K562 (cell line): ENCODE data around the gene MCM3. TPM values are rescaled to one million over a fixed set of nuclear protein-coding genes. Genes with fewer than 3 reads are reported as not detected.

Experiments used
- BACH1 ChIP-seq: fragments of 200-800 bp; sonication (Bioruptor generic); IDR thresholded peaks from 2 replicates; pipeline ENCODE4 v1.6.1; 2016; ENCODE audit warnings: missing genetic modification characterization, missing compliant biosample characterization
- BRD9 ChIP-seq: fragments of 450-650 bp; IDR thresholded peaks from 2 replicates; pipeline ENCODE4 v1.6.1; 2018; ENCODE audit warnings: low read depth; ENCODE audit not compliant: partially characterized antibody
- CEBPB ChIP-seq: fragments of 450-650 bp; IDR thresholded peaks from 2 replicates; pipeline ENCODE4 v1.6.1; 2016; ENCODE audit warnings: missing genetic modification characterization, missing compliant biosample characterization
- PHF20 ChIP-seq: fragments of 450-650 bp; IDR thresholded peaks from 2 replicates; pipeline ENCODE4 v1.6.1; 2018; ENCODE audit not compliant: partially characterized antibody
- SIN3A ChIP-seq, 2 experiments: fragments of 150-350 bp in 1 of 2; IDR thresholded peaks; 2 replicates each; pipeline ENCODE4 v1.6.1; 2011 to 2016; ENCODE audit warnings: borderline replicate concordance in 2 of 2, low read depth in 2 of 2, low read length in 2 of 2, mild to moderate bottlenecking in 2 of 2, moderate library complexity in 2 of 2; ENCODE audit not compliant: control insufficient read depth in 1 of 2
- TRIM24 ChIP-seq, 2 experiments: fragments of 450-650 bp; IDR thresholded peaks; 2 replicates each; pipeline ENCODE4 v1.6.1; 2016
- YY1 ChIP-seq, 3 experiments: IDR thresholded peaks; 2 replicates each; pipeline ENCODE4 v1.6.1; 2011; ENCODE audit warnings: low read length in 2 of 3, mild to moderate bottlenecking in 2 of 3, moderate library complexity in 2 of 3, borderline replicate concordance in 1 of 3, control low read depth in 1 of 3, low read depth in 1 of 3; ENCODE audit not compliant: insufficient read depth in 3 of 3, insufficient replicate concordance in 2 of 3, control insufficient read depth in 1 of 3, insufficient read length in 1 of 3; ENCODE audit errors: extremely low read depth in 1 of 3
- polyA plus RNA-seq, 8 experiments: library from polyadenylated mRNA; depleted of rRNA in 4 of 8; stranded (reverse) in 5 of 8; unstranded in 3 of 8; fragments of >200 nt; fragmentation: Nextera tagmentation in 2 of 8; fragmentation: Illumina TruSeq in 1 of 8; extraction: Ambion mirVana in 2 of 8; extraction: Trizol in 1 of 8; gene quantifications; 2 replicates each; pipeline versions ENCODE4 v1.2.1 to v1.2.3, GENCODE V29; 2011 to 2014; ENCODE audit warnings: inconsistent platforms in 1 of 8, missing spikeins in 1 of 8
- total RNA-seq, 7 experiments: library from RNA; depleted of rRNA in 6 of 7; stranded (reverse); fragments of >200 nt in 6 of 7; fragmentation: Illumina TruSeq in 2 of 7; extraction: Trizol in 2 of 7; gene quantifications; 2 replicates each; pipeline versions ENCODE4 v1.2.1 to v1.2.3, GENCODE V29; 2011 to 2021; ENCODE audit warnings: low replicate concordance in 1 of 7
- TF ChIP-seq, protein P1 (sequence below), 2 experiments: fragments of 450-650 bp; formaldehyde crosslinking in 1 of 2; IDR thresholded peaks; 2 replicates each; pipeline versions ENCODE4 v1.4.0 to v1.6.1; 2014 to 2020; ENCODE audit warnings: mild to moderate bottlenecking in 2 of 2, borderline replicate concordance in 1 of 2, low read depth in 1 of 2
- TF ChIP-seq, protein P2 (sequence below): fragments of 450-650 bp; IDR thresholded peaks from 2 replicates; pipeline ENCODE4 v1.6.1; 2016; ENCODE audit warnings: mild to moderate bottlenecking

The MCM3 gene
- total and polyA plus RNA-seq, 9 of the 15 experiments (the other 6 are each of a cell fraction or from before 2014, with no cell fraction given) = 76.1 to 270 (median 250) TPM

DNA sequence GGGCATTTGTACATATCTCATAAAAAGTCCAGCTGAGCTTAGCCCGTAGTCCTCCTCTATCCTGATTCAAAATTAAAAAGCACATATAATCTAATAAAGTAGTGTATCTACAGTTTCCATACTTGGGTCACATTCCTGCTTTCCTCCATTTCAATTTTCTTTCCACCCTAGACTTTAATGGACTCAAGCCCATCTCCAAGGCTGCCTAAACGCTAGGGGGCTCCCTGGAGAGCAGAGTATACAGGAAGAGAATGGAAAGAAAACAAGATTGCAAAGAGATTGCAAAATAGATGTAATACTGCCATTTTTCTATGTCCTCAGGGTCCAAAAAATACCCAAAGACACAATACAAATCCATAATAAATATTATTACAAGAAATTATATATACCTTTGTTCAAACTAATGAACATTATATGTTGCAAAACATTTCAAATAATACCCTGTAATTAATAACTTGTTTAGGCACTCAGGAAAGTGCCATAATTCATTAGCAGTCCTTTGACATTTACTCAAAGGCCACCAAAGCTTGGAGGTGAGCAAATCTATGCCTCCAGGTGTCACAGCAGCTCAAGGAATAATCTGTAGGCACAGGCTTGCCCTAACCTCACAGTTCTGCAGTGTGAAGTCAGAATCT is 2.4 kb upstream of the MCM3 start (continued):
- TF ChIP-seq, protein P1, sequence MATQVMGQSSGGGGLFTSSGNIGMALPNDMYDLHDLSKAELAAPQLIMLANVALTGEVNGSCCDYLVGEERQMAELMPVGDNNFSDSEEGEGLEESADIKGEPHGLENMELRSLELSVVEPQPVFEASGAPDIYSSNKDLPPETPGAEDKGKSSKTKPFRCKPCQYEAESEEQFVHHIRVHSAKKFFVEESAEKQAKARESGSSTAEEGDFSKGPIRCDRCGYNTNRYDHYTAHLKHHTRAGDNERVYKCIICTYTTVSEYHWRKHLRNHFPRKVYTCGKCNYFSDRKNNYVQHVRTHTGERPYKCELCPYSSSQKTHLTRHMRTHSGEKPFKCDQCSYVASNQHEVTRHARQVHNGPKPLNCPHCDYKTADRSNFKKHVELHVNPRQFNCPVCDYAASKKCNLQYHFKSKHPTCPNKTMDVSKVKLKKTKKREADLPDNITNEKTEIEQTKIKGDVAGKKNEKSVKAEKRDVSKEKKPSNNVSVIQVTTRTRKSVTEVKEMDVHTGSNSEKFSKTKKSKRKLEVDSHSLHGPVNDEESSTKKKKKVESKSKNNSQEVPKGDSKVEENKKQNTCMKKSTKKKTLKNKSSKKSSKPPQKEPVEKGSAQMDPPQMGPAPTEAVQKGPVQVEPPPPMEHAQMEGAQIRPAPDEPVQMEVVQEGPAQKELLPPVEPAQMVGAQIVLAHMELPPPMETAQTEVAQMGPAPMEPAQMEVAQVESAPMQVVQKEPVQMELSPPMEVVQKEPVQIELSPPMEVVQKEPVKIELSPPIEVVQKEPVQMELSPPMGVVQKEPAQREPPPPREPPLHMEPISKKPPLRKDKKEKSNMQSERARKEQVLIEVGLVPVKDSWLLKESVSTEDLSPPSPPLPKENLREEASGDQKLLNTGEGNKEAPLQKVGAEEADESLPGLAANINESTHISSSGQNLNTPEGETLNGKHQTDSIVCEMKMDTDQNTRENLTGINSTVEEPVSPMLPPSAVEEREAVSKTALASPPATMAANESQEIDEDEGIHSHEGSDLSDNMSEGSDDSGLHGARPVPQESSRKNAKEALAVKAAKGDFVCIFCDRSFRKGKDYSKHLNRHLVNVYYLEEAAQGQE (IDR thresholded peaks at IDR 0.05; ENCODE audit: borderline replicate concordance) = peak; percentile 53
- TF ChIP-seq, protein P1 (CRISPR knock-in tag; IDR thresholded peaks at IDR 0.05; ENCODE audit: low read depth) = no peak
- TF ChIP-seq, protein P2, sequence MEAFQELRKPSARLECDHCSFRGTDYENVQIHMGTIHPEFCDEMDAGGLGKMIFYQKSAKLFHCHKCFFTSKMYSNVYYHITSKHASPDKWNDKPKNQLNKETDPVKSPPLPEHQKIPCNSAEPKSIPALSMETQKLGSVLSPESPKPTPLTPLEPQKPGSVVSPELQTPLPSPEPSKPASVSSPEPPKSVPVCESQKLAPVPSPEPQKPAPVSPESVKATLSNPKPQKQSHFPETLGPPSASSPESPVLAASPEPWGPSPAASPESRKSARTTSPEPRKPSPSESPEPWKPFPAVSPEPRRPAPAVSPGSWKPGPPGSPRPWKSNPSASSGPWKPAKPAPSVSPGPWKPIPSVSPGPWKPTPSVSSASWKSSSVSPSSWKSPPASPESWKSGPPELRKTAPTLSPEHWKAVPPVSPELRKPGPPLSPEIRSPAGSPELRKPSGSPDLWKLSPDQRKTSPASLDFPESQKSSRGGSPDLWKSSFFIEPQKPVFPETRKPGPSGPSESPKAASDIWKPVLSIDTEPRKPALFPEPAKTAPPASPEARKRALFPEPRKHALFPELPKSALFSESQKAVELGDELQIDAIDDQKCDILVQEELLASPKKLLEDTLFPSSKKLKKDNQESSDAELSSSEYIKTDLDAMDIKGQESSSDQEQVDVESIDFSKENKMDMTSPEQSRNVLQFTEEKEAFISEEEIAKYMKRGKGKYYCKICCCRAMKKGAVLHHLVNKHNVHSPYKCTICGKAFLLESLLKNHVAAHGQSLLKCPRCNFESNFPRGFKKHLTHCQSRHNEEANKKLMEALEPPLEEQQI = peak; percentile 50; the same call in 1 of the 2 replicates
- TF ChIP-seq BRD9 (peak; percentile 64), YY1 (IDR thresholded peaks at IDR 0.05; ENCODE audit: borderline replicate concordance in 1 of 3, control insufficient read depth in 1 of 3, extremely low read depth in 1 of 3, insufficient read depth in 3 of 3, insufficient read length in 1 of 3, insufficient replicate concordance in 2 of 3, low read depth in 1 of 3, low read length in 2 of 3) (peak in 1 of 3 experiments; percentile 76), CEBPB (tag) (peak; percentile 97), PHF20 (peak; percentile 52), SIN3A (IDR thresholded peaks at IDR 0.05; ENCODE audit: borderline replicate concordance in 2 of 2, control insufficient read depth in 1 of 2, low read depth in 2 of 2, low read length in 2 of 2) (no peak), TRIM24 (IDR thresholded peaks at IDR 0.05) (peak in 1 of 2 experiments; percentile 57; a peak in 1 of 4 replicates), BACH1 (tag) (no peak)
